GM19463 (cell line): Measurements from ENCODE around the gene SOCS4.
A peak's percentile ranks its signal among the peaks of the same experiment; 100 is the strongest.

Experiments
- ATAC-seq: cut with Tn5 transposase; IDR thresholded peaks from one replicate; pipeline ENCODE4 v1.9.1; 2021; ENCODE audit warnings: mild to moderate bottlenecking, moderate library complexity; ENCODE audit not compliant: unreplicated experiment

SOCS4 gene

DNA sequence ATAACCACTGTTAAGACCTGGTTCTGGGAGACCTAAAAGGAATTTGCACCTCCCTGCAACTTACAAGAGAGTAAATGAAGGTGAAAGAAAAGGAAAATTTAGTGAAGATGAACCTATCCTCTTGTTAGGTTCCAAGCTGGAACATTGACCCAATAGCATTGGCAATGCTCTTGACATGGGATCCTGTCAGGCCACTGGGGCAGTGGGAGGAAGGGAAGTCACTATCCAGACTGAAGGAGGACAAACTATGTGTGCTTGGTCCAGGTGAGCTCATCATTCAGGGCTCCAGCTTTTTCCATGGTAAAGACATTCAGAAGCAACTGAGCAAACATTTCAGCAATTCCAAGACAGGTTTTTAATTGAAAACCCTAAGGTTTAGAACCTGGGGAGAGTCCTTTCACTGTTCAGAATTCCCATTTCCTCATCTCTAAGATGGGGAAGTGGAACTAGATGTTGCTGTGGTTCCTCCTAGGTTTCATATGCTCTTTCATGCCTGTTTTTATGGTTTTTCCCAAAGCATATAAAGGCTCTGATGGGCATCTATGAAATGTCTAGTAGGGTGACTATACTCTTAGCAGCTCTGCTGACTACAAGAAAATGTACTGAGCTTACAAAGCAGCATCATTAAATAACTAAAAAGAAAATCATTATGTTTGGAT, 57.5 kb downstream of the SOCS4 start:
- no peak for ATAC-seq

DNA sequence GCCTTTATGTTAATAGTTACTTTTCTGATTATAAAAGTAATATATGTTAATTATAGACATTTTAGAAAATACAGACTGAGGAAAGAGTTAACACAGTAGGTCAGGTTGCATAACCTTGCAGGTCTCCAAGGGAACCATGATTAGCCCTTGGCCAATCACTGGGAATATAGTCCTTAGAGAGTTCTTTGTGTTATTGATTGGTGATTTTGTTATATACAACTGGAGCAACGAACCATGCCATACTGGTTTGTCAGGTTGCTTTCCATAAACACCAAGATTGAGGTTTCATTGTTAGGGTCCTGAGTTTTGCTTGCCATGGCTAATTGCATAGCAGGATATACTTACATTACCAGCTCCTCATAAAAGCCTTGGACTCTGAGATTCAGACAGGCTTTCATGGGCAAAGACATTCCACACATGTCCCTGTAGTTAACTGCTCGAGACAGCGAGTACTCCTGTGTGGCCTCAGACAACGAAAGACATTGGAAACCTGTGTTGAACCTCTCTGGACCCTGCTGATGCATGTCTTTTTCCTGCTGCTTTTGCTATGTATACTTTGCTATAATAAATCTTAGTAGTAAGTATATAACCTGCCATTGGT, 58.1 kb downstream of the SOCS4 start:
- no peak for ATAC-seq

DNA sequence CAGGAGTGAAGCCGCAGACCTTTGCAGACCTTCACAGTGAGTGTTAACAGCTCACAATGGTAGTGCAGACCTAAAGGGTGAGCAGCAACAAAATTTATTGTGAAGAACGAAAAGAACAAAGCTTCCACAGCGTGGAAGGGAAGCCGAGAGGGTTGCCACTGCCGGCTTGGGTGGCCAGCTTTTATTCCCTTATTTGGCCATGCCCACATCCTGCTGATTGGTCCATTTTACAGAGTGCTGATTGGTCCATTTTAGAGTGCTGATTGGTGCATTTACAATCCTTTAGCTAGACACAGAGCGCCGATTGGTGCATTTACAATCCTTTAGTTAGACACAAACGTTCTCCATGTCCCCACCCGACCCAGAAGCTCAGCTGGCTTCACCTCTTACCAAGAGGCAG, 59.9 kb downstream of the SOCS4 start:
- no peak for ATAC-seq

DNA sequence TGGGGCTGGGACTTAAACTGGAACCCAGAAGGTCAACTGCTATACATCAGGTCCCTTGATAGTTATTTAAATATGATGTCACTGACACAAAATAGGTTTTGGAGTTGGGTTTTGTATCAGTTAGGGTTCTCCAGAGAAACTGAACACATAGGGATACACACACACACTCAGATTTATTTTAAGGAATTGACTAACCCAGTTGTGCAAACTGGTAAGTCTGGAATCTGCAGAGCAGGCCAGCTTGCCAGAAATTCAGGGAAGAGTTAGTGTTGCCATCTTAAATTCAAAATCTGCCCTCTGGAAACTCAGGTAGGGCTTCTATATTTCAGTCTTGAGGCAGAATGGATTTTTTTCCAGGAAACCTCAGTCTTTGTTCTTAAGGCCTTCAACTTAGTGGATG, 61.3 kb downstream of the SOCS4 start:
- no peak for ATAC-seq

DNA sequence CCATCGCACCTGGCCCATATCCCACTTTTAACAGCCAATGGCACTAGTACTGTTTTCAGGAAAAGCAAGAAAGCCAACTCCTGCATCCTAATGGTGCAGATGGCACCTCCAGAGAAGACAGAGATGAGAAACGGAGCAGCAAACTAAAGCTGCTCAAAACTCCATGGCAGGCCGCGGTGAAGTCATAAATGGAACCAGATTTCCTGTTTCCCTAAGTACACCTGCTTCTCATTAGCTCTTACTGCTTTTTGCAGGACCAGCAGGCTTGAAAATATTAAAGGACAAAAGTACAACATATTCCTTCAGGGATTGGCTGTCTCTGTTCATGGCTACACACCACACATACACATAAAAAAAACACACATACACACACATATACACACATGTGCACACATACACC, 65.3 kb downstream of the SOCS4 start:
- no peak for ATAC-seq

DNA sequence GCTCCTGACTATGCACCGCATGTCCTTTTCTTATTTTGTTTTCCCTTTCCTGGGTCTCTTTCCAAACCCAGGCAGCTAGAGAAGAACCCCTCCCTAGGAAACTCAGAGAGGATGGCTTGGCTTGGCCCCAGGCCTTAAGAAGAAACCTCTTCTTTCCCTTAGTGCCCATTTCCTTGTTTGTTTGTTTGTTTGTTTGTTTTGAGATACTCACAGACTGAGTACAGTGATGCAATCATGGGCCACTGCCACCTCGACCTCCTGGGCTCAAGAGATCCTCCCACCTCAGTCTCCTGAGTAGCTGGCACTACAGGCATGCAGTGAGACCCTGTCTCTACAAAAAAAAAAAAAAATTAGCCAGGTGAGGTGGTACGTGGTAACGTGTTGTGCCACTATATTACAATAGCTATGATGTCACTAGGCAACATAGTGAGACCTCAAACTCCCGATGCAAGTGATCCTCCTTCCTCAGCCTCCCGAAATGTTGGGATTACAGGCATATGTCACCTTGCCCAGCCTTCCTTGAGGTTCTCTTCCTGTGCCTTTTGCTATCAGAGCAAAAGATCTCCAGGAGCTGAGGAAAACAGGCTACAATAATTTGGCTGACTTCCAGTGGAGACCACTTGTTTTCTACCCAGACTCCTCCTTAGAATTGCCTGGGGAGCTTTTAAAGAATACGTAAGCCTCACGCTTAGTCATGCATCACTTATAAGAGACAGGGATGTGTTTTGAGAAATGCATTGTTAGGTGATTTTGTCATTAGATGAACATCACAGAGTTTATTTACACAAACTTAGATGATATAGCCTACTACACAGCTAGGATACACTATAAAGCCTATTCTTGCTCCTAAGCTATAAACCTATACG, 67.5 kb downstream of the SOCS4 start:
- no peak for ATAC-seq

DNA sequence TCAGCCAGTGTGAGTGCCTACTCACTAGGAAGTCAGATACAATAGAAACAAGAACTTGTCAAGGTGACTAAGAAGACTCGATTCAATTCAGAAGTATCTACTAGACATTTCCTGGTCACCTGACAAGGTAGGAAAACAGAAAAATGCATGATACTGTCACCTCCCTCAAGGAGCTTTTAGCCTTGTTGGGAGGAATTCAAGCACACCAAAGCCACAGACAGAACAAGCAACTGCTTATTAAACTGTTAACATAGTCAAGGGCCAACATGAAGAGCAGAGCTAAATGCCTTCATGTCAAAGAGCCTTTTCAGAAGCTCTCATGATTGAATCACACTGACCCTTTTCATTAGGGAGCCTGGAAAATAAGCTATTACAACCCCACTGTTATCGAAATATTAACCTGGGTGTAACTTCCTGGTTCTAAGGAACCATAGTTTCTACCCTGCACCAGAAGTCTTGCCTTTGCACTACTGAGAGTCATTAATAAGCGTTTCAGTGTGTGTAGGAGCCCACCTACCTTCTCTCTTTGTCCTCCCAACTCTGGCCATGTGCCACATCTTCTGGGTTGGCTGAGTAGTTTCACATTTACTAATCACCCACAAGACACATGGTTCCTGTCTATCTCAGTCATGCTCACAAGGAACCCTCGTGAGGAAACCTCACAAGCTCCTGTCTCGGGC, 71.0 kb downstream of the SOCS4 start:
- peak; percentile 57 for ATAC-seq

DNA sequence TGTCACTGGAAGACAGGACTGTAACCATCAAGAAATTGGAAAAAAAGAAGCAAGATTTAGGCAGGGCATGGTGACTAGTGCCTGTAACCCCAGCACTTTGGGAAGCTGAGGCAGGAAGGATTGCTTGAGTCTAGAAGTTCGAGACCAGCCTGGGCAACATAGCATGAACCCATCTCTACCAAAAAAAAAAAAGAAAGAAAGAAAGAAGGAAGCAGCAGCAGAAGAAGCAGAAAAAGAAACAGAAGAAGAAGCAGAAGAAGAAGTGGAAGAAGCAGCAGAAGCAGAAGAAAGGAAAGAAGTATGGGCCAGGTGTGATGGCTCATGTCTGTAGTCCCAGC, 71.5 kb downstream of the SOCS4 start:
- no peak for ATAC-seq
